ENCODE measurements around the gene NTMT1.

GRCh38 chr9:129610213-129610472 lies 15.8 kb upstream of the NTMT1 start:
- TF ChIP-seq CTCF (IDR thresholded peaks at IDR 0.05 in 8 of 11, conservative IDR thresholded peaks at IDR 0.05 in 3 of 11) (no peak), POLR2A (IDR thresholded peaks at IDR 0.05) (no peak)

Data from spleen (tissue), 7 donors.